HG03025 (cell line): Measurements from ENCODE around the gene CACNG7.

Experiments
- ATAC-seq: cut with Tn5 transposase; IDR thresholded peaks from one replicate; pipeline ENCODE4 v1.9.1; 2021; ENCODE audit warnings: mild to moderate bottlenecking, moderate library complexity; ENCODE audit not compliant: unreplicated experiment, low FRiP score

Gene CACNG7

DNA sequence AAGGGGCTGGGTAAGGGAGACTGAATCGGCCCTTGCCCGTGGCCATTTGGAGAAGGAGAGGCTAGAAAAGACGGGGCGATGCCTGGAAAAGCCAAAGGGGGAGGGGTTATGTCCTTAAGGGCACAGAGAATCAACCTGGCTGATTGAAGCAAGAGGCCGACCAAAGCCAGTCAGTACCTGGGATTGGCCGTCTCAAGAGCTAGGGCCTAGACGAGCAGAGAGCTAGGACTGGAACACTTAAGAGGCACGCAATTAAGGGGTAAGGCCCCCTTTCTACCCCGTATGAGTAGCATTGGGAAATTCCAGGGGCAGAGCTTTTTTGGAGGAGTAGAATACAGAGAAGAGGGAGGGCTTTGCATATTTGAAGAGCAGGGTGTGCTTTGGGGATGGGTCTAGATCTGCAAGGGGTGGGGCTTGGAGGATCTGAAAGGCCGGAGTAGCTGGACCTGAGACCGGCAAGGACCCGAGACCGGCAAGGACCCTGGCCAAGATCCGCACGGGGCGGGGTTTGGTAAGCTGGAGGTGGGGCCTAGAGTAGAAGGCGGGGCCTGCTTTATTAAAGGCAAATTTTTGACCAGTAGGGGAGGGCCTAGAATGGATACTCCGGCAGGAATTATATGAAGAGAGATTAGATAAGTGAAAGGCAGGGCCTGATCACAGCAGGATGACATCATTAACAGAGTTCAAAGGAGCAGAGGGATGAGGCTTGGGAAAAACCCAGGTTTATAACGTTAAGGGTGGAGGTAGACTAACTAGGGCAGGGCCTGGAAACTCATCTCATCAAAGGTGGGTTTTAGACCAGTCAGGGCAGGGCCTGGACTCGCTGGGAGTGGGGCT lies 71.7 kb downstream of the CACNG7 start:
- no peak for ATAC-seq

- no peak for ATAC-seq
Observed at GRCh38 chr19:53981376-53981951, 72.4 kb downstream of the CACNG7 start.

DNA sequence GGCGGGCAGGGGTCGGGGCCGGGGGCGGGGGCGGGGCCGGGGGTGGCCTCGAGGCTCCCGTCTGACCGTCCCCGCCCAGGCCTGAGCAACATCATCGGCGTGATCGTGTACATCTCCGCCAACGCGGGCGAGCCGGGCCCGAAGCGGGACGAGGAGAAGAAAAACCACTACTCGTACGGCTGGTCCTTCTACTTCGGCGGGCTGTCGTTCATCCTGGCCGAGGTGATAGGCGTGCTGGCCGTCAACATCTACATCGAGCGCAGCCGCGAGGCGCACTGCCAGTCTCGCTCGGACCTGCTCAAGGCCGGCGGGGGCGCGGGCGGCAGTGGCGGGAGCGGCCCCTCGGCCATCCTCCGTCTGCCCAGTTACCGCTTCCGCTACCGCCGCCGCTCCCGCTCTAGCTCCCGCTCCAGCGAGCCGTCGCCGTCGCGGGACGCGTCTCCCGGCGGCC lies 72.9 kb downstream of the CACNG7 start:
- no peak for ATAC-seq

DNA sequence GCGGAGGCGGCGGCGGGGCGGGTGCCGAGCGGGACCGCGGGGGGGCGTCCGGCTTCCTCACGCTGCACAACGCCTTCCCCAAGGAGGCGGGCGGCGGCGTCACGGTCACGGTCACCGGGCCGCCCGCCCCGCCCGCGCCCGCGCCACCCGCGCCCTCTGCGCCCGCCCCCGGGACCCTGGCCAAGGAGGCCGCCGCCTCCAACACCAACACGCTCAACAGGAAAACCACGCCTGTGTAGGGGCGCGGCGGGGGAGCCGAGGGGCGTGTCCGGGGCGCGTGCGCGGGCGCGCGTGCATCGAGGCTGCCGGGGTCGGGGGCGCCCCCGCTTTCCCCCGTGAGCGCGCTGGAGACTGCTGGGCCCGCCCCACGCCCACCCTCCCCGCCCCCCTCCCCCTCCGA lies 73.5 kb downstream of the CACNG7 start:
- ATAC-seq = no peak

DNA sequence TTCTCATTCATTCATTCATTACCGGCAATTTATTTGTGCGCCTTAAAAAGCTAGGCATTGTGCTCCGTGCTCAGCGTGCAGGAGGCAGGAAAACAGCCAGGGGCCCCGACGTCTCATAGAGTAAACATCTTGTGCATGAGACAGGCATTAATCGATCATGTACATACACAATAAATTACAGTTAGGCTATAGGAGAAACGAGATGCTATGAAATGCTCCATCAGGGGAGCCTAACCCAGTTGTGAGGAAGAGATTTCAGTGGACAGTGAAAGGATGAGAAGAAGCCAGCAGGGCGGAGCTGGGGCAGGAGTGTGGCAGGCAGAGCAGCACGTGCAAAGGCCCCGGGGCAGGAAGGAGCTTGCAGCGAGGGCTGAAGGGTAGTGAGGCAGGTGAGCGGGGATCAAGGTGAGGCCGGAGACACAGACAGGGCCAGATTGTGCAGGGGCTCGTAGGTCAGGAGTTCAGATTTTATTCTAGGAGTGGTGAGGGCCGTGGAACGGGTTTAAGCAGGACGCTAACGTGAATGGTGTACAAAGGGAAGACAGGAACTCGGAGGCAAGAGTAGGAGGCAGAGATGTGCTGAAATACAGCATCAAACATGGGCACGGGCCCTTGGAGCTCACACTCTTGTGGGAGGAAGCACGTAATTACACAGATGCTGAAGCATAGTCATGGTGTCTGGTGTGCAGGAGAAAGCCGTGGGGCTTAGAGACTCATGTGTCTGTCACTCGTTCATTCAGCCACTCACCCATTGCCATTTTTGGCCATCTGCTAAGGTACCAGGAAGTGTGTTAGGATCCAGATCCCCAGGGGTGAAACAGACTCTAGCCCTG lies 74.6 kb downstream of the CACNG7 start:
- ATAC-seq = no peak

- no peak for ATAC-seq
Observed at GRCh38 chr19:53985863-53986262, 76.8 kb downstream of the CACNG7 start.

- ATAC-seq = no peak
Observed at GRCh38 chr19:53988981-53989380, 79.9 kb downstream of the CACNG7 start.

GRCh38 chr19:53989600-53990533 lies 80.8 kb downstream of the CACNG7 start:
- no peak for ATAC-seq

DNA sequence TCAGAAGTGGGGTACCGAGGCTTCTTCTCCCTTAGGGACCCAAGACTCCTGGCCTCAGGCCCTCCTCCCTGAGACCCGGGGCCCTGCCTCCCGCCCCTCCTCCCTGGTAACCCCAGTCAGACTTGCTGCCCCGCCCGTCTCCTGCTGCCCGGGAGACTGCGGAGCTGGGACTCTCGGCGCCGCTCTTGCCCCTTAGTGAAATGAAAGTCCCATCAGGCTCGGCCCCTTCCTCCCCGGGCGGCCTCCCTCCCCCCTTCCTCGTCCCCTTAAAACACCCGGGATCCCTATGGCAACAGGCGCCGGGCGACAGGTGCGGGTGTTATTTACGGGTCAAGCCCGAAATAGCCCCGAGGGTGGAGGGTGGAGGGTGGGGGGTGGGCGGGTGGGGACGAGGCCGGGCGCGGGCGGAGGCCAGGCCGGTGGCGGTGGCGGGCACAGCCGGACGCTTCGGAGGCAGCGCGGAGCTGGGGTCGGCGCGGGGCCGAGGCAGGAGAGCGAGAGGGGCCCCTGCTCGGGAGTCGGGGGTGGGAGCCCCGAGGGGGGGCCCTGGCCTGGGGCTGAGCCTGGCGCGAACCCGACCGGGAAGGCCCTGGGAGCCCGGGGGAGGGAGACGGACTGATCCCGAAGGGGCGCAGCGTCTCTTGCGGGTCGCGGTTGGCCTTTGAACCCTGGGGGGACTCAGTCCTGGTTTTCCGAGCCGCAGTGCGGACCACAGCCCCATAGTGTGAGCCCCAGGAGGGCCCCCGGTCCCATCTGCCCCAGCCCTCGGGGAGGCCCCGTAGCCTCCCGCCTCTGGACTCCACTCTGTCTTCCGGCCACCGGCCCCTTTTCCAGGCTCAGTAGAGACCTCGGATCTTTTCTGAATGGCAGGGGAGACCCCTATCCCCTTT lies 82.4 kb downstream of the CACNG7 start, which contains the start of gene CACNG6:
TSS of gene CACNG6 (plus strand) at position 414 of the 890 bp plus-strand sequence. CDS start 1,241 bp downstream, outside the sequence.
- no peak for ATAC-seq

DNA sequence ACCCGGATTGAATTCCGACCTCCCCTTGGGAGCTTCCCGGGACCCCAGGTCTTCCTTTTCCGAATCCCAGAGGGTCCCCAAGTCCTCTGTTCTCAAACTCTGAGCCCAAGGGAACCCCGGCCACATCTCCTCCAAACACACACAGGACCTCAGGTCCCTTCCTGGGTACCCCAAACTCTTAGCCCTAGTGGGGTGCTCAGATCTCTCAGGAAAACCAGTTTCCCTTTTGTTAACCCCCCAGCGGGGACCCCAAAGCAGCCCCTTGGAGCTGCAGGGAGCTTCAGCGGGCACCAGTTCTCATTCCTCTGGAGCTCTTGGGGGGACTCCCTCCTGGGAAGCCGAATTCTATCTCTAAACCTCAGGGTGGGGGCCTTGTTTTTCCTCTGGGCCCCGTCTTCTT lies 83.1 kb downstream of the CACNG7 start:
- no peak for ATAC-seq

- ATAC-seq = no peak
Observed at GRCh38 chr19:53992815-53993214, 83.7 kb downstream of the CACNG7 start.

DNA sequence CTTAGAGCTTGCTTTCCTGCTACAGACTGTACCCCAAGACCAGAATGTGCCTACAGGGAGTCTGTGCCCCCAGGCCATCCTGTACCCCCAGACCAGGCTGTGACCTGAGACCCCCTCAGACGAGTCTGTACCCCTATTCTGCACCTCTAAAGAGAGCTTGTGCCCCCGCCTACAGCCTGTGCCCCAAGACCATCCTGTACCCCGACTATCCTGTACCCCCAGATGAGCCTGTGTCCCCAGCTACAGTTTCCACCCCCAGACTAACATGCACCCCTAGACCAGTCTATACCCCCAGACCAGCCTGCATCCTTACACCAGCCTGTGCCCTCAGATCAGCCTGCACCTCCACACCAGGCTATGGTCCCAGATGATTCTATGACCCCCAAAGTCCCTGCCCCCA lies 84.4 kb downstream of the CACNG7 start:
- ATAC-seq = no peak
